NCI-H128 (cell line): ENCODE measurements around the gene TSPAN15.
"Not testable (repeated sequence)": the region's sequence is repeated elsewhere in the genome, so short reads cannot be mapped to it uniquely, and the experiment has no call there.

Experiments
- DNase-seq: peaks from one replicate; lab custom pipeline; 2025; ENCODE audit not compliant: unreplicated experiment; lab: John Stamatoyannopoulos, UW

The TSPAN15 gene

DNA sequence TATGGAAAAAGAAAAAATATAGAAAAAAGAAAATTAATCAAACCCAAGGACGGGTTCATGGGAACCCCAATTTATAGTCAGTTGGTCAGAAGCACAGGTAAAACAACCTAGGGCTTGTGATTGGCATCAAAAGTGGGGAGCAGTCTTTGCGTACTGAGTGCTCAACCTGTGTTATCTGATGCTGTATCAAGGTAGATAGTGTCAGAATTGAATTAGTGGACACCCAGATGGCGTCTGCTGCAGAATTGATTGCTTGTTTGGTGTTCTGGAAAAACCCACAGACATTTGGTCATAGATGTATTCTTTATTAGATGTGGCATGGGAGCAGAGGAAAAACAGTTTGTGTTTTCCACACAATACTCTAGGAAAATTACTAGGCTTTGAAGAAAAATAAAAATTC is 82.4 kb downstream of the TSPAN15 start:
- DNase-seq: no peak

- DNase-seq: not testable (repeated sequence)
Measured at GRCh38 chr10:69536521-69536920, 85.3 kb downstream of the TSPAN15 start.

DNA sequence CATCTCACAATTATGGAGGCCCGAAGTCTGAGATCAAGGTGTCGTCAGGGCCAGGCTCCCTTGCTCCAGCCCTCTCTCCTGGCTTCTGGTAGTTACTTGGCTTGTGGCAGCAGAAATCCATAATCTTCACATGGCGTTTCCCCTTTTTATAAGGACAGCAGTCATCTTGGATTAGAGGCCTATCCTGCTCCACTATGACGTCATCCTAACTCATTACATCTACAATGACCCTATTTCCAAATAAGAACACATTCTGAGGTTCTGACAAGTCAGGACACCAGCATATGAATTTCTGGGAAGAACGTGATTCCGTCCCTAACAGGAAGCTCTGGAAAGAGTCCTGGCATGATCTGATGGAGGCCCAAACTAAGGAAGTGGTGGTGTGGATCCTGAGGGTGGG is 86.2 kb downstream of the TSPAN15 start:
- DNase-seq: no peak

DNA sequence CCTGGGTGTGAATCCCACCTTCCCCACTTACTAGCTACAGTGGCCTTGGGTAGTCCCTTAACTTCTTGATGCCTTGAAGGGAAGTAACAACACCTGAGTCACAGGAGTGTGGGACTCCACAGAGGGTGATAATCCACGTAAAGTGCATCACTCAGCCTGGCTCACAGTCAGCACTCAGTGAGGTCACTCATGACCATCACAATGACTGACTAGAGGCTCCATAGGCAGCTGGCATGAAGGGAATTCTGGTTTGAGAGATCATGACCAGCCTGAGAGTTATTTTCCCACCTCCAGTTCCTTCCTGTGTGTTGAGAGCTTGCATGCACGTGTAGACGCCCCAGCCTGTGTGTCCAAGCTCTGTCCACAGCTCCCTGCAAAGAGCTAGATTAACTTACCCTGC is 87.2 kb downstream of the TSPAN15 start:
- DNase-seq: no peak

GRCh38 chr10:69541463-69541862 is 90.2 kb downstream of the TSPAN15 start:
- no peak for DNase-seq

GRCh38 chr10:69549959-69550358 is 98.7 kb downstream of the TSPAN15 start:
- DNase-seq: no peak

- DNase-seq: no peak
Measured at GRCh38 chr10:69552268-69552667, 101.0 kb downstream of the TSPAN15 start.

DNA sequence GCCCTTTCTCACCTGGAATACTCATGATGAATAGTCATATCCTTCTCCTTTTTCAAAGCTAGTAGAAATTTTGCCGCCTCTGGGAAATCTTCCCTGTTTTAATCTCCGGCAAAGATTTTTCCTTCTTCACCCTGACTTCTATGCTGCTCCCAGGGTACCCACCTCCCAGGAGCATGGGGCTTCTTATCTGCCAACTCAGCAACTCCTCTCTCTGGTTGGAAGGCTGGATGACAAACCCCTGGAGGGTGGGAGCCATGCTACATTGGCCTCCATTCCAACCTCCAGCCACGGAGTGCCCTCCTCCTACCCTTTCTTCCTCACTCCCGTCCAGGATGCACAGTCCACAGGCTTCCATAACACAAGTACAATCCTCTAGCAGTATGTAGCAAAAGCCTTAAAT is 102.1 kb downstream of the TSPAN15 start:
- DNase-seq: no peak

DNA sequence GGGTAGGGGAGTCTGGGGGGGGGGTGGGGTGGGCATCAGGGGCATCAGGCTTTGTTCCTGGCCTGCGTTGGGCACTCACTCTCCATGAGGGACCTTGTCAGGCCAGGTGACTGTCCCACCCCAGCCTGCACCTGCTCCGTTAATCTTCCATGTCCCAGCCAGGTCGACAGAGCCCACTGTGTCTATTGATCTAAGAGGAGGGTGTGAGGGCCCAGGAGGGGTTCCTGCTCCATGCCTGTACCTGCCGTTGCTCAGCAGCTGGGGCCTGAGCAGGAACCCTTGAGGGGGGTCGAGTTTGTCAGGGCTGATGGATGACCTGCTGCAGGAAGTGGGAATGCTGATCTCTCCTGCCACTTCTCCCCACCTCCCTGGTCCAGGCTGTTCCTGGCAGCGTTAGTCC is 103.3 kb downstream of the TSPAN15 start:
- DNase-seq: no peak
